GM21717 (cell line): ENCODE measurements around the gene TRANK1.

Experiments used
- ATAC-seq: cut with Tn5 transposase; IDR thresholded peaks from one replicate; pipeline ENCODE4 v1.9.1; 2021; ENCODE audit warnings: mild to moderate bottlenecking, moderate library complexity; ENCODE audit not compliant: unreplicated experiment

Gene TRANK1

DNA sequence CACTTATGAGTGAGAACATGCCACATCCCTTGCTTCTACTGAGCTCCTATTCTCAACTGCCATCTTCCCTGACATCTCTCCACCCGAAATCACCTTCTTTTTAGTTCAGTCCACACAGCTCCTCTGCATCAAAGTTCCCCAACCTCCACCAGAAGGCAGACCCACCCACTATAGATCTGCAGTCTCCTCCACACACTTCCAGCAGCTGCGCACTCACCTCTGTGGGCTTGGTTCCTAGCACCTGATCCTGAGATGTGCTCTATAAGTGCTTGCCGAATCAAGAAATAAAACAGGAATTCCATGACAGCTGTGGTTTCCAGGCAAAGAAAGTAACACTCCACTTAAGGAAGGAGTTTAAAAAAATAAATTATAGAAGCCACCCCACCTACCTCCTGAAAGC, 85.4 kb downstream of the TRANK1 start:
- ATAC-seq, result no peak

DNA sequence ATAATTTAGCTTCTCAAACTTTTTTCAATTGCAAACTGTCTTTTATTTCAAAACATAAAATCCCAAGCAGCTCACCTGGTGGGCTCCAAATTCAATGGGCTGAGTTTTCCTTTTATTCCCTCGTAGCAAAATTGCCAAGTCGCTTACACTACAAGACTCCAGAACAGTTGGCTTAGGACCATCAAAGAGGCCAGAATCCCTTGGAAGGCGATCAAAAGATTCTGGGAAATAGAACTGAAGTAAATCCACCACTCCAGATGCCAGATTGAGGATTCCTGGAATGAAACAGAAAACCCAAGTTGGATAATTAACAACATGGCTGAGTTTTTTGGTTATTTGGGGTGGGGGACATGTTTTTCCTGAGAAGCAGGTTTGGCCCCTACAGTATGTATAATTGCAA, 92.8 kb downstream of the TRANK1 start:
- no peak for ATAC-seq

DNA sequence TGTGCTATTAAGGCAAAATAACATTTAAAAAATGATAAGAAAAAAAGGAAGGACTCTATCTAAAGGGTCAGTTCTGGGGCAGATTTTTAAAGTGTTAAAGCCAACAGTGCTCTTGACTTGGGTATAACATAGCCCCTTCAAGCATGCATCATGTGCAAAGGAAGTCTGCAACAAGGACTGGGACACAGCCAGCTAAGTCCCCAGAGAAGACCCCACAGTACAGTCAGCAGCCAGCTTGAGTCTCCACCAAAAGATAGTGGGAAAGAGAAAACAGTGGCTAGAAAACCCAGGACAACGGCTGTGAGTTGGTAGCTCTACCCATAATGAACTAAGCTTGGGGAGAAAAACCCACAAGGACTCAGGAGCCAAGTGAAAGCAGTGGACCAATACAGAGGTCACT, 94.1 kb downstream of the TRANK1 start:
- ATAC-seq, result no peak

DNA sequence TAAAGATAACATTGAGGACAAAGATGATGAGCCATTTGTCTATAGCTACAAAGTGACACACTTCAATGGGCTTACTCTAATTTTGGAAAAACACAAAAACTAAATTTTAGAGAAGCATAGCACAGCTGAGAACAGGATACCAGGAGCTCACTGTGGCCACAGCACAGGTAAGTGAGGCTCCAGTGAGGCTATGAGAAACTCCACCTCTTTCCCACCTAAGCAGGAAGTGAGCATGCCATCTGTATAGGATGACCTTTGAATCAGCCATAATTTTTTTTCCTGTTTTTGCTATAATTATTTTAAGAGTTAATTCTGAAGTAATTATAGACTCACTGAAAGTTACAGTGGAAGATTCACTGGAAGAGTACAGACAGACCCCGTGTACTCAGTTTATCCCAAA, 98.4 kb downstream of the TRANK1 start:
- ATAC-seq, result no peak

DNA sequence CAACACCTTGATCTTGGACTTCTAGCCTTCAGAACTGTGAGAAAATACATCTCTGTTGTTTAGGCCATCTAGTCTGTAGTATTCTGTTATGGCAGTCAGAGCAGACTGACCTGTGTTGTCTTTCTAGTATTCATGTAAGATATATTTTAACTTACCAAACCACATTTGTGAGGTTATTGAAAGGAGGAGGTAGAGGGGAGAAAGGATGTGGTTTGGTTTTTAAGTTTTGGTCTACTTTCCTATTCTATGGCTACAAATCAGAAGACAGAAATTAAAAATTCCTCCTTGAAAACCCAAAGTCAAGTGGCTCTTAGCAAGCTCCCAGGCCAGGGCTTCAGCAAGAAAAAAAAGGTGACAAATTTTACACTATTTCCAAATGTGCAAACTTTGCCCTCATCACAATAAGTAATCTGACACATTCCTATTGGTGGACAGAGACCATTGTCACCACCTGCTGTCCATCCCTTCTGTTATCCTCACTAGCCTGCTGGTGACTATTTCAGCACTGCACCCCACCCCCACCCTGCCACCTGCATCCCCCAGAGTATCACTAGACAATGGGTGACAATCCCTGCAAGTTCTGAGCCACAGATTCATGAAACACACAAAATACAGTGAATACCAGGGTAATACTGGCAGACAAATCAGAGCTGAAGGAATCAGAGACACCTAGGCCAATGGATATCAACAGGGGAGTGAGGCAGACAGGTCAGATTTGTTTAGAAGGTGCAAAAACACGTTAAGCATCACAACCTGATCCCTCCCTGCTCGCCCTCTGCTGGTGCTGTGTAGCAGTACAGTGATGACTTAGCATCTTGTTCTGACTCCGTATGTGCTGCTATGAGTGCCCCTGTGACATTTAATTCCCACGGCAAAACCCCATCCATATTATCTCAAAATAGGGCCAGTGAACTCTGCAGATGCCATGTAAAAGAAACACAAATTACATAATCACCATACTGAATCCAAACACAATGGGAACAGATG, 101.5 kb downstream of the TRANK1 start:
- ATAC-seq, result no peak

DNA sequence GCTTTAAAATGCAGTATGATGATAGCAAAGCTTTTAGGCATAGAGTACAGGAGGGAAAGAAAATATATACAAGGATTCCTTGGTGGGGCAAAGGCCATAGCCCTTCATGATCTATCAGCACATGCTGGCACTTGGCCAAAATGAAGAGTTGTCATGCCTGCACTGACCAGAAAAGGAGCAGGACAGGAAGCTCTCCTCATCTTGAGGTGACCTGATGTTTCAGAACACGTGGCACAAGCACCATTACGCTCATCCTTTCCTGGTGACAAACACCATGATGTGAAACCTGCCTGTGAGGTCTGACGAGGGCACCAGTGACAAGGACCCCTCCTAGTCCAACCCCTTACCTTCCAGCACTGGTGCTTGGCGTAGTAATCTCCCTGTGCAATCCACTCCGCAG, 102.6 kb downstream of the TRANK1 start:
- no peak for ATAC-seq

DNA sequence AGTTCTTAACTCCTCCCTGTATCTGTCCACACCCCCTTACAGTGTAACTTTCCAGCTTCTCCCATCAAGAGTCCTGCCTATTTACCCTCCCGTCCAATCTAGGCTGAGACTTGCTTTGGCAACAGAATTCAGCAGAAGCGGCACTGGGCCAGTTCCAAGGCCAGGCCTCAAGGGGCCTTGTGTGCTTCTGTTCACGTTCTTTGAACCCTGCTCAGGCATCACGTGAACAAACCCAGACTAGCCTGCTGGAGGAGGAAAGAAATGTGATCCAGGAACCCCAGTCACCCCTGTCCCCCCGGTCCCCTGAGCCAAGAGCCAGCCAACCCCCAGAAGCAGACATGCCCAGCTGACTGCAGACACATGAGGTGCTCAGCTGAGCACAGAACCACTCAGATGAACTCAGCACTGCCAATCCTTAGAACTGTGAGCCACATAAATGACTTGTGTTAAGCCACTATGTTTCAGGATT, 104.4 kb downstream of the TRANK1 start:
- ATAC-seq, result no peak

DNA sequence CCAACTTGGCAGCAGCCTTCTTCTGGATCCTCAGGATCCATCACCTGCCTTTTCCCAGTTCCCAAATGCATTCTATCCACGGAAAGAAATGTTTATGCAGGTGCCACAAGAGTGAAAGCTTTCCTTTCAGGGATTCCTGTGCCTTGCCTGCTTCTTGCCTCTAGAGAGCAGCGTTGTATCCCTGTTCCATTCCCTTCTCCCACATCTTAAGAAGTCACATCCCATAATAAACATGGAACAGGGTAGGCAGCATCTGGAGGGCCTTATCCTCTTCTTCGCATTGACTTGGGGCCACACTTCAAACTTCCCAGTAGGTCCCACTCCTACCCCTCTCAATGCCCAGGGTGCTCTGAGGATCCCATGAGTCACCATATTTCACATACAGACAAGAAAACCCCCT, 107.8 kb downstream of the TRANK1 start:
- ATAC-seq, result no peak

DNA sequence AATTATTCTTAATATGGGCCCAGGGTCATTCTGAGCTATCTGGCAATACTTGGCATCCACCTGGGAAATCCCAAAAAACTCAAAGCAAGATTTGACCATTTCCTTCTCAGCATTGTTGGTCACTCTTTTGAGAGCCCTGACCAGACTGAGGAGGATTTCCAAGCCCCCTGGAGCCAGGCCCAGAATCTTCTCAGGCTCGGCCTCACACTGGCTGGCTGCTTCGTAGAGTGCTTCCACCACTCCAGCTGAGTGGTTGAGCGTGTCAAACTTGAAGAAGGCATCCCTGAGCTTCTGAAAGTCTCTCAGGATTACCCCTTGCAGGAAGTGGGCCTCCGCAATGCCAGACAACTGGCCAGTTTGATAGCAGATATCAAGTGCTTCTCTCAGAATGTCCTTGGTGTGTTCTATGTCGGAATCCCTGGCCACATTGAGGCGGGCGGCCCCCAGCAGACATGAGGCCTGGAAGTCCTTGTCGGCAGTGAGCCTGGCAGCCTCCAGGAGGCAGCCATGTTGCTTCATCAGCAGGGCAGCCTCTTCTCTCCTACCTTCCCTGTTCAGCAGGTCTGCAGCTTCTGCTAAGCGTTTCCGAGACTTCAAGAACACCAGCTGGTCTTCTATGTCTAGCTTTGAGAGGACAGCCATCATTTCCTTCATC, 111.6 kb downstream of the TRANK1 start:
- ATAC-seq, result no peak

DNA sequence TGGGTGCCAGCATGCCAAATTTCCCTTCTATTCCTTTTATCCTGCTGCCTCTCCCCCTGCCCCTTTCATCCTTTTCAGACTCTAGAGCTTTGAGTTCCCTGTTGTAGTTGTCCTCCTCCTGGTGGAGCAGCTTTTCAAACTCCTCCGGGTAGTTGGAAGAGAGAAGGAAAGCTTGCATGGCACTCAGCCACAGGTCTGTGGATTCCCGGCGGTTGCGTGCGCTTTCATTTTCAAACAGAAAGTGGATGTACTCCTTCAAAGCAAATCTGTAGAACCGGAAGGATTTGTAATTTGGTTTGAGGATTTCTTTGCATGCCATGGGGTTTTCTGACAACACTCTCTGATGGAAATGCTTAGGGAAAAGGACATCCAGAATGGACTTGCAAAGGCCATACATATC, 112.4 kb downstream of the TRANK1 start:
- no peak for ATAC-seq

DNA sequence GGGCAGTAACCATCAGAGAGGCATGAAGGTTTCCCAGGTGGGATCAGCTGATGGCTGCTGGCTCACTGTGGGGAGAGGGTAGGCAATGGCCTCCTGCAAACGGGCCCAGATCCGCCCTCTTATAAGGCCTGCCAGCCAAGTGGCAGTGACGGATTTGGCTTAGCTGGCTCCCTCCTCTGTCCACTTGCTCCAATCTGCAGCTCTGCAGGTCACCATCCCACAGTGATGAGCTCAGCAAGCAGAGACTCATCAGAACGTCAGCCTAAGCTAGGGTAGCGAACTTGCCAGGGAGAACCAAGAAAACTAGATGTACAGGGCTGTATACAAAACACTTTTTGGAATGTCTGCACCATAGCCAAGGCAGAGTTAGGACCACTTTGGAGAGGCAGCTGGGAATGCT, 117.7 kb downstream of the TRANK1 start:
- no peak for ATAC-seq

DNA sequence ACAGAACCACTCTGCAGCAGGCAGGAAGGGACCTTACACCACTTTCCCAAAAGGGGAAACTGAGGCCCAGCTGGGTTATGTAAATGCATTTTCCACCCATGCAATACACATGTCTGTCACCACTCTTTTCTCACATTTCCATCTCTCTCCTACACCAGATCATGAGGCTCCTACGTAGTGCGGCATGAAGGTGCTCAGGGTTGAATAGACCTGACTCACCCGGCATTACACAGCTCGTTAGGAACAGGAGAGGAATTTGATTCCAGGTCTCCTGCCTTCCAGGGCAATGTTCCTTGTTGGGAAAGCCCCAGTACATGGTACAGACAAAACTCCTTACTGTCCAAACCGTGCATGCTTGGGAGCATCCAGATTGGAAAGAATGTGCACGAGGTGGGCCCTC, 118.6 kb downstream of the TRANK1 start:
- no peak for ATAC-seq

DNA sequence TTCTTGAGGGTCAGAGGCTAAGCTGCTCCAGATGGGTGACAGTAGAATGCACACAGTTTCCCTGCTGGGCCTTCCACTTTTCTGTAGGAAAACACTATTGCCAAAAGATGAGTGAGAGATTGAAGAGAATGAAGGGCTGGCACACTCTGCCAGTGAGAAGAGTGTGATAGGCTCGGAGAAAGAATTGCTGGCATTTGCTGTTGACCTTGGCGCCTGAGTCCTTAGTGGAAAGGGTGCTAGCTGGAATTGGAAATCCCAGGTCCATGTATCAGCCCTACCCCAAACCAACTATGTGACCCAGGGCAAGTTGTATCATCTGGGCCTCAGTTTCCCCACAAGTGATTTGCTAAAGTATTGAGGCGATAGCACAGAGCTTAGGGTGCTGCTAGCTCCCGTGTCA, 120.4 kb downstream of the TRANK1 start:
- no peak for ATAC-seq

DNA sequence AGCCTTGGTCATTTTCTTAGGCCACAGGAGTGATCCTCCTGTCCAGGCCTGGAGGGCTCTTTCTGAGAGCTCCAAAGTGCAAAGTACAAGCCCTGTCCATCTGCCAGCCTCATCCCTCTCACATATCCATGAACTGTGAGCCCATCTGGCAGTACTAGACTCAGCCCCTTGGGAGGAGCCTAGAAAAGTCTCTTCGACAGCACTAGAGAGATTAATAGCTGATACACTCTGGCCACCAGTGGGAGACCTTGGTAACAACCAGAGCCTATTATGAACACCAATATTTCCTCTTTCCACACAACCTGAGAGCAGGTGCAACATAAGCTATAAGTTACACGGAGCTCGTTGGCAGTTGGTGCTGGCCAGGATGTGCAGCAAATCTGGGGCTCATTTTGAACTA, 121.0 kb downstream of the TRANK1 start:
- no peak for ATAC-seq

DNA sequence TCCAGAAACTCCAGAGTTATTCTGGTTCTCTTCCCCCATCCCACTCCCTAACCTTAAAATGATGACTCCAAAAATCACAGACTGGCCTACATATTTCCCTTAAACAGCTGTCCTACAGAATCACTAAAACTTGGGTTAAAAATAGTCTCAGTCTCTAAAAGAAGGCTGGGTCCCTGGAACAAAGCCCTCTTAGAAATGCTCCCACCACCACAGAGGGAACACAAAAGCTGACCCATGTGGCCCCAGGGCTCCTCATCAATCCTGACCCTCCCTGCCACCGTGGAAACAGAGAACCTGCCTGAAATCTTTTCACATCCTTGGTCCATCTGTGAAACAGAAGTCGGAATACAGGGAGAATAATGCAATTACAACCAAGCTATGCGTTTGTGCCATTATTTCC, 124.8 kb downstream of the TRANK1 start:
- ATAC-seq, result no peak

DNA sequence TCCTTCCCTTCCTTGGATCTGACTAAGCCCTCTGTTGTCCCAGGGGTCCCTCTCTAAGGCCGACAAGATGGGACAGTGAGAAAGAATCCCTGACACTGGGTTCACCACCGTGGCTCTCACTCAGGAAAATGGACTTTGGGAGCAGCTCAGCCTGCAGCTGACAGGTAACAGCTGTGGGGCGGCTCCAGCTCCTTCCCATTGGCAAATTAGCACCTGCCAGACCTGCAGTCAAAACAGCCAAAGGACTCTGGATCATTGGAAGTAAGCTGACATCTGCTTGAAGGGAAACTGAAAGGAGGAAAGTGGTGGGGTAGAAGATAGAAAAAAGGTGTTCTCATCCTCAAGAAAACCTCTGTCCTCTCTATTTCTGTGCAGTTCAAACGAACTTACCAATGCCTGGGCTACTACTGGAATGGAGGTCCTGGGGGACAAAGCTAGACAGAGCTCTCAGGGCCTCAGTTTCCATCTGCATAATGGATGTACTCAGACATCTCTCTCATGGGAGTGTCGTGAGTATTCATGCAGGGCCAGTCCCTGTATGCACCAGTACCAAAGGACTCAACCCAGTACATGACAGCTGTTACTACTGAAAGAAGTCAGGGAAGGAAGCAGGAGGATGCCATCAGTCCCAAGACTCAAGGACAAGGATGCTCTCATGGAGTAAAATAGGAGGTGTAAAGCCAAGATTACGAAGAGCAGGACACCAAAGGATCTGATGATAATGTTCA, 126.9 kb downstream of the TRANK1 start:
- ATAC-seq, result no peak

DNA sequence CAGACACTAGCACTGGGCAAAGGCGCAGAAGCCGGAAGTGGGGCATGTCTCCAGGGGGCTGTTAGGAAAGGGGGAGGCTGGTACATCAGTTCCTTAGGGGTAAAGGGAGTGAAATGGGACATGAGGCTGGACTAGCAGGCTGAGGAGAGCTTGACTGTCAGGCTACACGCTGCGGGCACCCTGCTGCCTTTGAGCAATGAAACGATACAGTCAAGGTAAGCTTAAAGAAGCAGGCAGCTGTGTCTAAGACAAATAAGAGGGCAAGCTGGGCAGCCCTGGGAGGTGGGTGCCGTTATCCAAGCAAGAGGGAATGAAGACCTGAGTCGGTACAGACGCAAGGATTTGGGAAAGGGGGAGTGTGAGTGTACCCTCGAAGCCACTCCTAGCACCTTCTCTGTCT, 129.5 kb downstream of the TRANK1 start:
- ATAC-seq, result no peak

DNA sequence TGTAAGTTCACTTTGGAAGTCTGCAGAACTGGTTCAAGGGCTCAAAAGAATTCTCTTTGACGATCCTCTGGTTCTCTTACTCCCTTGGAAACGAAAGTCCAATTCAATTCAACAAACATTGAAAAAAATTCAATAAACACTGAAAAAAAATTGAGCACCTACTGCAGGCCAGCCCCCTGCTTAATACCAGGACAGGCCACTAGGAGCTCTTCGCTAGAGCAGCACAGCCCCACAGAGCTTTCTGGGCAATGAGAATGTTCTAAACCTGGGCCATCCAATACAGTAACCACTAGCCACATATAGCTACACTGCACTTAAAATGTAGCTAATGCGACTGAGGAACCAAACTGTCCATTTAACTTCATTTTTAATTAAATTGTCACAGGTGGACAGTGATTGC, 130.1 kb downstream of the TRANK1 start:
- no peak for ATAC-seq

DNA sequence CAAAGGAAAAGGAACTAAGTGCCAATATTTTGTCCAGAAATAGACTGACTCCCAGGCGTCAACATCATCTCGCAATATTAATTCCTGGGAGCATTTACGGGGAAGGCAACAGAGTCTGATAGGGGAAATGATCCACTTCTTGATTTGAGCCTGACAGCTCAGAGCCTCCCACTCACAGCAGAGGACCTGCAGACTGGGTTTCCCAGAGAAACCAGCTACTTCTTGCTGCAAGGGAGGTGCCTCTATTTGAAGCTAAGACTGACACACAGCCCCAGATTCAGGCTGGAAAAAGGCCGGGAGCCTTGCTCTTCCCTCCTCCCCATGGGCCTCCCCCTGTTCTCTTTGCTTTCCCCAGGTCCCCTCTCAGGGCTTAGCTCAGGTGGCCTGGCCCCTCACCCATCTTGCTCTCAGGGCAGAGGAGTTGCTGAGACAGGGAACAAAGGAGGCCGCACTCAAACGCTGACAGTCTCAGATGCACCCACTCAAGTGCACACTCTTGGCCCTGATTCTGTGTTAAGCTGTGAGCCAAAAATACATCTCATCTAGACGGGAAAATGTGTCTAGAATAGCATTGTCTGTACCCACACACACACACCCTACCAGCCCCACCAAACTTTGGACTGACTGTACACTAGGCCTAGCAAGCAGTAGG, 130.7 kb downstream of the TRANK1 start:
- ATAC-seq, result no peak

DNA sequence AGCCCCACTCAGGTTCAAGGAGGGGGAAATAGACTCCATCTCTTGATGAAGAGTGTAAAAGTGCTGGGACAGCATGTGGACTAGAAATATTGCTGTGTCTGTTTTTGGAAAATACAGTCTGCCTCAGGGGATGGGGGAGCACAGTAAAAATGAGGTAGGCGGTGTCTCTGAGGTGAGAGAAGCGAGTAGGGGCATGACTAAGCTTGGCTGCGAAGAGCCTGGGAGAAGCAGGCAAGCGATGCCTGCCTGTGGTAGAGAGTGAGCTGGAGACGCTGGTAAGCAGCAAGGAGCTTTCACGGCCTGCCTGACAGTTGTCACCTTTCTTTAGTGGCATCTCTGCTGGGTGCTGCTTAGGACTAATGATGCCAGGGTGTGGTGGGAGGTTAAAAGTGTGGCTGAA, 131.5 kb downstream of the TRANK1 start:
- ATAC-seq, result no peak

DNA sequence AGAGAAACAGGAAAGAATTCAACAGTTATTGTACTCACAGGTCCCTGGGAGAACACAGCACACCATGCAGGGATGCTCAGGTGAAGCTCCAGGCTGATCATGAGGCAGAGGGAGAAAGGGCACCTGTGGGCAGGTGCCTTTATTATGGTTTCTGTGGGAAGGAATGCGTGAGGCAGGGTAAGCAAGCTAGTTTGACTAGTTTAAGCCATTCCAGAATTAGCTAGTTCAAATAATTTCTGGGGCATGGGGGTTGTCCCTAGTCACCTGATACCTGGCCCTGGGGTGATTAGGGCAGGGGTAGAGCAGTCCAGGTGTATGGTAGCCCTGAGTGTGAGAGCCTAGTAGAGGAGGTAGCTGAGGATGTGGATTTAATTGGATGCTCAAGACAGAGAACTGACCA, 132.6 kb downstream of the TRANK1 start:
- ATAC-seq, result no peak
